Stimulated activated CD4-positive, alpha-beta T cell treated with anti-CD3 and anti-CD28 coated beads, Interleukin-4, amount 100 ng/mL, for 4 hours (primary cell): Measurements from ENCODE around the gene HOXC5.
A peak's percentile ranks its signal among the peaks of the same experiment; 100 is the strongest.
"Not testable (repeated sequence)": the region's sequence is repeated elsewhere in the genome, so short reads cannot be mapped to it uniquely, and the experiment has no call there.

ENCODE experiments used
- DNase-seq, 2 experiments: peaks; one replicate each; pipeline ENCODE4 v3.0.0-alpha.2; 2020

Gene HOXC5

DNA sequence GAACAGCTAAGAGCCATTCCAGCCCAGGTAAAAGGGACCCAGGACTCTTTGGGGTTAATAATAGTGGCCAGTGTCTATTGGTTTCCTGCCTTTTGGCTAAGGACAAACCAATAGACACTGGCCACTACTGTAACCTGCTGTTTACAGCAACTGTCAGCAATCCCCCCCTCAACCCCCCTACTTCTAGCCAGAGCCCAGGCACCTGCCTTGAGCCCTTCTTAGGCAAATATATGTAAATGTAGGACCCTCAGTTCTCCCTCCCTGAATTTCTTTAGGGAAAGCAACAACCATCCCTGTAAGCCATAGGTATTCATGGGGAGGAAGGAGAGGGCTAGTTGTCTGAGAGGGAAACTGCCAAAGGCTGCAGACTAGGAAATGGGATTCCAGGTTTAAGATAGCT lies 43.1 kb downstream of the HOXC5 start:
- DNase-seq, result no peak

DNA sequence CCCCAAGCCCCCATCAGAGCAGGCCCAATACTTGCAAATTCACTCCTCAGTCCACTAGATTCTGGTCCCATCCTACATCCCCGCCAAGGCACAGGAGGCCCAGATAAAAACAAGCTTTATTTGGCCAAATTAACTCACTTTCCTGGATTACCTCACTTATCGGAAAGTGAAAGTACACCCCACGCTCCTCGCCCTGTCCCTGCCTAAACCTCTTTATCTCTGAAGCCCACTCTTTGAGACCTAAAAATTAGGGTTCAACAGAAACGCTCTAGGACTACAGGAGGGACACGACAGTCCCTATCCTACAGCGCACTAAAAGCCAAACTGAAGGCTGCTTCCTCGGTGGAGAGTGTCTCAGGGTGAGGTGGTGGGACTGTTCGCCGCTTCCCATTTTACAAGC lies 45.0 kb downstream of the HOXC5 start:
- DNase-seq, result not testable (repeated sequence)

DNA sequence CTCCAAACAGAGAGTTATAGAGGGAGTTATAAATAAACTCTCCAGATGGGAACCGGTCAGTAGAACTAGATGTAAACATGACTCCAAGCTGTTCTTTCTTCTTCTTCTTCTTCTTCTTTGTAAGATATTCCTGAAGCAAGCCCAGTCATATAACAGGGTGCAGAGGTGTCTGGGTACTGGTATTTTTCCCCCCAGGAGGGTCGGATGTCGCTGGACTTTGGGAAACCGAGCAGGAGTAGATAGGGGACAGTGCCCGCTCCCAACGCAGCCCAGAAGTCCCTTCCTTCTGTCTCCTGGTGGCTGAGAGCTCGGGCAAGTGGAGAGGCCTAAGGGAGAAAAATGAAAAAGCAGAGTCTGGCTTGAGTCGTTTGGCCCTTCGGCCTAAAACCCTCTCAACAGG lies 46.3 kb downstream of the HOXC5 start:
- DNase-seq, result not testable (repeated sequence)

DNA sequence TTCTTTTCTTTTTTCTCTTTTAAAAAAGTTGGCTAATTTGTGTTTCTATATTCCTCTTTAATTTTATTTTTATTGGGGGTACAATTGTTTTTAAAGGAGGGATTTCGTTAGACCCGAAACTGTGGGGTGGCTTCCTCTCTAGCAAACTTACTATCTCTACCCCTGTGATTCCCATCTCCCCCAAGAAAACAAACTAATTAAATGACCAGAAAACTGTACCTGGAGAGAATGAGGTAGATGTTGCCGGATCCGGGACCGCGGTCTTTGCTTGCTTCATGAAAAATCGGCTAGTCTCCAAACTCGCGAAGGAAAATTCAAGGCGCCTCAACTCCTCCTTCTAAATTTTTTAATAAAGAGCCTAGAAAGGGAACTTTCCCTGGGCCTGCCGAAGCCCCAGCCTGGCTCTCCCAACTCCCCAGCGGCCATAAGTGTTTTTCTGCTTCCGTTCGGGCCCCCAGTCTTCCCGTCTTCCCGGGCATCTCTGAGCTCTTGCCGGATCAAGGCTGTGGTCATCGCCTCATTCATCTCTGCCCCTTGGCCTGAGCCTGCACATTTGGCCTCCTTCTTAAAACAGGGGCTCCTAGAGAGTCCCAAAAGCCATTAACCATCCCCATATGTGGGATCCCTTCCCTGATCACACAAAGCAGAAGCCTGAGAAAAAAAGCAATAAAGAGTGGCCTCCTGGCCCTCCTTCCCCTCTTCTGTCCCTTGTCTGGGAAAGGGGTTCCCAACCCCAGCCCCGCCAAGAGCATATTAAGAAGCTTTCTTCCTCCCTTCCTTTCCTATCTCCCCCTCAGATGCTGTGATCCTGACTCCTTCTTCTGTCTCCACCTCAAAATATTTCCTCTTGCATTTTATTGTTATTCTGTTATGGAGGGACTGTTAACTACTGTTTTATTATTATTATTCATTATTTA lies 47.4 kb downstream of the HOXC5 start:
- DNase-seq, result not testable (repeated sequence)

DNA sequence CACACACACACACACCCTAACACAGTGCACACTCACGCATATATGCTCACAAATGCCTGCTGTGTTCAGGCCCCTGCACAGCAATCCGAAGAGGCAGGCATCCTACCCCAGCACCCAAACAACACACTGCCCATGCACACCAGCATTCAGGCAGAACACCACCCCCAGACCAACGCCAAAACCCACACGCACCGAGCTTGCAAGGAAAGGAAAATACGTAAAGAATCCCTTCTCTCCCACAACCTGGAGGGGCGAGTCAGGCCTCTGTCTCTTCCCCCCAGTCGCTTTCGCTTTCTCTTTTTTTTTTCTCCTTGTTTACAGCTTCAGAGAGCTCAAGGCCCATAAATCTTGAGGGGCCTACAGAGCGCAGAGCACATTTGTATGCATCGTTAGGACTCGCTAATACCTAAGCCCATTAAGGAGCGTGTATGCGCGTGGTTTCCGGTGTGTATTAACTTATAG lies 48.2 kb downstream of the HOXC5 start:
- peak in 1 of 2 experiments; percentile 20 for DNase-seq

DNA sequence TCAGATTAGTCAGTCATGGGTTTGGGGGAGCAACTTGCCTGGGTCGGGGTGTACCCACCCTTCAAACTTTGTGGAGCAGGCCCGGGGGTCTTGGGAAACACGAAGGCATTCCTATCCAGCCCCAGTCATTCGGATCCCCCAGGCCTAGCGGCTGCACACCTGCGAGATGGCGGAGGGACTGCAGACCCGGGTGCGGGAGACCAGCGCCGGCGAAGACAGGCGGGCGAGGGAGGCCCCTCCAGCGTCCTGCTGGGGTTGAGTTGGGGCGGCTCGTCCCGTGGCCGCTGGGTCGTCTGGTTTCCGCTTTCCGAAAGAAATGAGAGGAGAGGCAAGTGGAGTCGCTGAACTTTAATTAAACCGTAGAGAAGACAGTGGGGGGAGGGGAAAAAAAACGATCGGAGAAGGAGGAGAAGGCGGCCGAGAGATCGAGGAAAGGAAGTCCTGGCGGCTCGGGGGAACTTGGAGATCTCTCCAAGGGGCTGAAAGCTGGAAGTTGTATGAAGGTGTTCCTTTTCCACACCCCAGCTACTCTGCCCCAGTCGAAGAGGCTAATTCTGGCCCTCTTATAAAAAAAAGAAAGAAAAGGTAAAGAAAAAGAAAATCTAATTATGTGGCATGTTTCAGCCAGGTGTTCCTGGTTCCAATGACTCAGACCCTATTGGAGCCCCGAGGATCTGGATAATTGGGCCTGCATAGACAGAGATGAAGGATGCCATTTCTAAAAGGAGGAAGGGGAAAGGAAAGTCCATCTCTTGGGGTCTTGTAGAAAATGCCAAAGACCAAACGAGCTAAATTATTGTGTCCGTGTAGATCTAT lies 48.9 kb downstream of the HOXC5 start:
- DNase-seq, result peak in 1 of 2 experiments; percentile 2

DNA sequence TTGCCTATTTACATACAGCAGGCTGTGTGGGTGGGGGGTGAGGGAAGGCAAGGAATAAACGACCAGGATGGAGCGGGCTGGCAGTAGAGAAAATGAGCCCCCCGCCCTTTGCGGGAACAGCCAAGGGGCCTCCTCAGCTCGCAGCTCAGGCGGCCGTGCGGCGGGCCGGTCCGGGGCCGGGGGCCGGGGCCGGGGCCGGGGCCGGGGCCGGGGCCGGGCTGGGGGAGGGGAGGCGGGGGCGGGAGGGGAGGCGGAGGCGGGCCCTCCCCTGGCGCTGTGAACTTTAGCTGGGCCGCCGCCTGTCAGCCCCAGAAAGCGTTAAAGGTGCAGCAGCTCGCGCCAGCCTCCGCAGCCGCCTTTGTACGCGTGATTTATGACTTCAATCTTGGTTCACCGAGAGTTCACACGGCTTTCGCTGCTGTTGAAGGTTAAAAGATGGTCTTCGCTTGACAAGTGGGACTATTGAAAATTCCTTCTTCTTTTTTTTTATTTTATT lies 49.6 kb downstream of the HOXC5 start:
- DNase-seq, result peak; percentile 22 to 53
